ENCODE results near the gene CS. TPM values are rescaled to one million over a fixed set of nuclear protein-coding genes. Genes with fewer than 3 reads are reported as not detected.

The CS gene
- polyA plus RNA-seq, 1 donor from 2014 or later, result 65.7 TPM

DNA sequence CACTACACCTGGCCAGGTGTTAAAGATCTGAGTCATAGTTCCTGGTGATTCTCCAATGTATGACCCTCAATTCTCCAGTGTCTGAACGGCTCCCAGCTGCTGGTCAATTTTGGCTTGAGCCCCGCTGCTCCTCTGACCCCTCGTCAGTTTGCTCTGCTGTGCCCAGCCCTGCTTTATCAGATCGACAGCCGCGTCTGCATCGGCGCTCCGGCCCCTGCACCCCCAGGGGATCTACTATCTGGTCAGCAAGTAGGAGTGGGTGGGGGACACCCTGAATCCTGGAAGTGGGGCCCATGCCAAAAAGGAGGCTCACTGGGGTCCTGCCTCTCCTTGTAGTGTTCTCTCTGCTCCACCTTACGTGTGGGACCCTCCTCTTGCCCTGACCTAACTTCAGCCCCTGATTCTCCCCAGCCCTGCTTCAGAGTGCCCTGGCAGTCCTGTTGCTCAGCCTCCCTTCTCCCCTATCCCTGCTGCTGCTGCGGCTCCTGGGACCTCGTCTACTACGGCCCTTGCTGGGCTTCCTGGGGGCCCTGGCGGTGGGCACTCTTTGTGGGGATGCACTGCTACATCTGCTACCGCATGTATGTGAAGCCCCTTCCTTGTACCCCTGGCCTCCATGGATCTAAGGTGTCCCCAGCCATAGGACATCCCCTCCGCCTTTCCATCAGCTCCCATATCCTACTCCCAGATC is 65.2 kb downstream of the CS start:
- H3K27ac ChIP-seq (ENCODE audit: low read length), result no peak overlapping the region
- no peak overlapping the region for H3K9ac ChIP-seq (ENCODE audit: low read length)
- no peaks in the 10 kb centered on the region for H3K9me3 ChIP-seq (ENCODE audit: low read length)
- no peak for TF ChIP-seq TAF1 (IDR thresholded peaks at IDR 0.05; ENCODE audit: low read depth)
- no peak for TF ChIP-seq EZH2 (IDR thresholded peaks at IDR 0.05; ENCODE audit: borderline replicate concordance, insufficient read depth, low read length, poor library complexity, severe bottlenecking)
- TF ChIP-seq RAD21 (conservative IDR thresholded peaks at IDR 0.05), result no peak
- H3K4me2 ChIP-seq (ENCODE audit: low read length), result no peak overlapping the region
- no peaks in the 10 kb centered on the region for H4K20me1 ChIP-seq (ENCODE audit: insufficient read depth)
- no peaks in the 10 kb centered on the region for H3F3A ChIP-seq (ENCODE audit: insufficient read depth, low read length, poor library complexity, severe bottlenecking)
- H3K4me3 ChIP-seq (ENCODE audit: low read length), result no peak overlapping the region
- H3K36me3 ChIP-seq (ENCODE audit: insufficient read depth, low read length), result no peaks in the 10 kb centered on the region
- H3K9me2 ChIP-seq (ENCODE audit: insufficient read depth, low read length), result no peaks in the 10 kb centered on the region
- H3K27me3 ChIP-seq (ENCODE audit: insufficient read depth, low read depth, low read length), result no peaks in the 10 kb centered on the region
- H2AFZ ChIP-seq (ENCODE audit: low read depth, low read length), result no peak overlapping the region
- no peaks in the 10 kb centered on the region for H3K79me2 ChIP-seq (replicated peaks; ENCODE audit: insufficient read depth, low read length)

- Histone ChIP-seq H3K4me3 (ENCODE audit: low read length) (no peak overlapping the region), H3F3A (ENCODE audit: insufficient read depth, low read length, poor library complexity, severe bottlenecking) (no peaks in the 10 kb centered on the region), H4K20me1 (ENCODE audit: insufficient read depth) (no peaks in the 10 kb centered on the region), H3K9me2 (ENCODE audit: insufficient read depth, low read length) (no peaks in the 10 kb centered on the region), H3K27ac (ENCODE audit: low read length) (no peak overlapping the region), H3K79me2 (replicated peaks; ENCODE audit: insufficient read depth, low read length) (no peaks in the 10 kb centered on the region), H3K9ac (ENCODE audit: low read length) (no peak overlapping the region), H2AFZ (ENCODE audit: low read depth, low read length) (no peak overlapping the region), H3K9me3 (ENCODE audit: low read length) (no peaks in the 10 kb centered on the region), H3K27me3 (ENCODE audit: insufficient read depth, low read depth, low read length) (no peaks in the 10 kb centered on the region), H3K36me3 (ENCODE audit: insufficient read depth, low read length) (no peaks in the 10 kb centered on the region), H3K4me2 (ENCODE audit: low read length) (no peak overlapping the region)
- TF ChIP-seq EP300 (conservative IDR thresholded peaks at IDR 0.05; ENCODE audit: poor library complexity, severe bottlenecking) (no peak), RAD21 (conservative IDR thresholded peaks at IDR 0.05) (no peak), REST (IDR thresholded peaks at IDR 0.05; ENCODE audit: borderline replicate concordance) (no peak), EZH2 (IDR thresholded peaks at IDR 0.05; ENCODE audit: borderline replicate concordance, insufficient read depth, low read length, poor library complexity, severe bottlenecking) (no peak), POLR2AphosphoS5 (IDR thresholded peaks at IDR 0.05) (no peak), SMC3 (conservative IDR thresholded peaks at IDR 0.05; ENCODE audit: poor library complexity) (no peak), TAF1 (IDR thresholded peaks at IDR 0.05; ENCODE audit: low read depth) (no peak)
- TF ChIP-seq, protein P1, sequence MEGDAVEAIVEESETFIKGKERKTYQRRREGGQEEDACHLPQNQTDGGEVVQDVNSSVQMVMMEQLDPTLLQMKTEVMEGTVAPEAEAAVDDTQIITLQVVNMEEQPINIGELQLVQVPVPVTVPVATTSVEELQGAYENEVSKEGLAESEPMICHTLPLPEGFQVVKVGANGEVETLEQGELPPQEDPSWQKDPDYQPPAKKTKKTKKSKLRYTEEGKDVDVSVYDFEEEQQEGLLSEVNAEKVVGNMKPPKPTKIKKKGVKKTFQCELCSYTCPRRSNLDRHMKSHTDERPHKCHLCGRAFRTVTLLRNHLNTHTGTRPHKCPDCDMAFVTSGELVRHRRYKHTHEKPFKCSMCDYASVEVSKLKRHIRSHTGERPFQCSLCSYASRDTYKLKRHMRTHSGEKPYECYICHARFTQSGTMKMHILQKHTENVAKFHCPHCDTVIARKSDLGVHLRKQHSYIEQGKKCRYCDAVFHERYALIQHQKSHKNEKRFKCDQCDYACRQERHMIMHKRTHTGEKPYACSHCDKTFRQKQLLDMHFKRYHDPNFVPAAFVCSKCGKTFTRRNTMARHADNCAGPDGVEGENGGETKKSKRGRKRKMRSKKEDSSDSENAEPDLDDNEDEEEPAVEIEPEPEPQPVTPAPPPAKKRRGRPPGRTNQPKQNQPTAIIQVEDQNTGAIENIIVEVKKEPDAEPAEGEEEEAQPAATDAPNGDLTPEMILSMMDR (IDR thresholded peaks at IDR 0.05; ENCODE audit: poor library complexity, severe bottlenecking), result no peak
Measured at GRCh38 chr12:56231184-56231582, 68.9 kb downstream of the CS start.
